OCI-LY1 (cell line): Measurements from ENCODE around the gene ZBTB7C.

ENCODE experiments used
- H2AFZ ChIP-seq: fragments of 200-600 bp; sonication (generic), shearing (Covaris generic); 2 replicates; pipeline ENCODE4 v1.6.0; 2014; ENCODE audit warnings: antibody characterized with exemption, mild to moderate bottlenecking, low read length
- H3F3A ChIP-seq: fragments of 200-600 bp; sonication (generic), shearing (Covaris generic); 2 replicates; pipeline ENCODE4 v1.6.0; 2014; ENCODE audit warnings: mild to moderate bottlenecking, antibody characterized with exemption, low read length, moderate library complexity; ENCODE audit not compliant: insufficient read depth
- H3K27ac ChIP-seq: fragments of 200-600 bp; sonication (generic); 2 replicates; pipeline ENCODE4 v1.5.1; 2014; ENCODE audit warnings: low read length, mixed run types, mild to moderate bottlenecking, low read depth; ENCODE audit not compliant: poor library complexity, severe bottlenecking
- H3K27me3 ChIP-seq: fragments of 200-600 bp; sonication (generic); 2 replicates; pipeline ENCODE4 v1.6.0; 2014; ENCODE audit warnings: antibody characterized with exemption, mild to moderate bottlenecking, low read length, moderate library complexity; ENCODE audit not compliant: insufficient read depth
- H3K36me3 ChIP-seq: fragments of 200-600 bp; sonication (generic); 2 replicates; pipeline ENCODE4 v1.6.1; 2014; ENCODE audit warnings: mild to moderate bottlenecking, antibody characterized with exemption, low read length, moderate library complexity, mixed read lengths; ENCODE audit not compliant: insufficient read depth
- H3K4me1 ChIP-seq: fragments of 200-600 bp; sonication (generic); 2 replicates; pipeline ENCODE4 v1.5.1; 2014; ENCODE audit warnings: mild to moderate bottlenecking, low read length, moderate library complexity; ENCODE audit not compliant: insufficient read depth, severe bottlenecking
- H3K4me2 ChIP-seq: fragments of 200-600 bp; sonication (generic), shearing (Covaris generic); 2 replicates; pipeline ENCODE4 v1.6.1; 2014; ENCODE audit warnings: low read length
- H3K4me3 ChIP-seq: fragments of 200-600 bp; sonication (generic); 2 replicates; pipeline ENCODE4 v1.5.1; 2014; ENCODE audit warnings: low read length, low read depth, mild to moderate bottlenecking, mixed read lengths; ENCODE audit not compliant: poor library complexity, severe bottlenecking
- H3K79me2 ChIP-seq: fragments of 200-600 bp; shearing (Covaris generic); 2 replicates; pipeline ENCODE4 v1.6.1; 2016; ENCODE audit warnings: mixed run types, low read length, mixed read lengths; ENCODE audit not compliant: insufficient read depth
- H3K9ac ChIP-seq: fragments of 200-600 bp; sonication (generic), shearing (Covaris generic); 2 replicates; pipeline ENCODE4 v1.6.1; 2014; ENCODE audit warnings: mild to moderate bottlenecking, low read length, mixed read lengths
- H3K9me2 ChIP-seq: fragments of 200-600 bp; sonication (generic), shearing (Covaris generic); 2 replicates; pipeline ENCODE4 v1.6.1; 2014; ENCODE audit warnings: low read depth, mild to moderate bottlenecking, low read length, mixed read lengths
- H3K9me3 ChIP-seq: fragments of 200-600 bp; shearing (Covaris generic); 2 replicates; pipeline ENCODE4 v1.6.1; 2014; ENCODE audit warnings: low read length, mixed read lengths
- H4K20me1 ChIP-seq: fragments of 200-600 bp; sonication (generic), shearing (Covaris generic); 2 replicates; pipeline ENCODE4 v1.6.0; 2016; ENCODE audit warnings: mild to moderate bottlenecking, low read length; ENCODE audit not compliant: insufficient read depth
- EZH2 ChIP-seq: fragments of 200-600 bp; sonication (generic), shearing (Covaris generic); IDR thresholded peaks from 2 replicates; pipeline ENCODE4 v1.8.0; 2017; ENCODE audit warnings: borderline replicate concordance, mixed run types, mild to moderate bottlenecking, antibody characterized with exemption, low read length, moderate library complexity, mixed read lengths
- TF ChIP-seq, protein P1 (sequence below): fragments of 200-600 bp; sonication (generic), shearing (Covaris generic); IDR thresholded peaks from 2 replicates; pipeline ENCODE4 v1.5.1; 2017; ENCODE audit warnings: mild to moderate bottlenecking, antibody characterized with exemption, low read length, moderate library complexity, mixed read lengths

Gene ZBTB7C

DNA sequence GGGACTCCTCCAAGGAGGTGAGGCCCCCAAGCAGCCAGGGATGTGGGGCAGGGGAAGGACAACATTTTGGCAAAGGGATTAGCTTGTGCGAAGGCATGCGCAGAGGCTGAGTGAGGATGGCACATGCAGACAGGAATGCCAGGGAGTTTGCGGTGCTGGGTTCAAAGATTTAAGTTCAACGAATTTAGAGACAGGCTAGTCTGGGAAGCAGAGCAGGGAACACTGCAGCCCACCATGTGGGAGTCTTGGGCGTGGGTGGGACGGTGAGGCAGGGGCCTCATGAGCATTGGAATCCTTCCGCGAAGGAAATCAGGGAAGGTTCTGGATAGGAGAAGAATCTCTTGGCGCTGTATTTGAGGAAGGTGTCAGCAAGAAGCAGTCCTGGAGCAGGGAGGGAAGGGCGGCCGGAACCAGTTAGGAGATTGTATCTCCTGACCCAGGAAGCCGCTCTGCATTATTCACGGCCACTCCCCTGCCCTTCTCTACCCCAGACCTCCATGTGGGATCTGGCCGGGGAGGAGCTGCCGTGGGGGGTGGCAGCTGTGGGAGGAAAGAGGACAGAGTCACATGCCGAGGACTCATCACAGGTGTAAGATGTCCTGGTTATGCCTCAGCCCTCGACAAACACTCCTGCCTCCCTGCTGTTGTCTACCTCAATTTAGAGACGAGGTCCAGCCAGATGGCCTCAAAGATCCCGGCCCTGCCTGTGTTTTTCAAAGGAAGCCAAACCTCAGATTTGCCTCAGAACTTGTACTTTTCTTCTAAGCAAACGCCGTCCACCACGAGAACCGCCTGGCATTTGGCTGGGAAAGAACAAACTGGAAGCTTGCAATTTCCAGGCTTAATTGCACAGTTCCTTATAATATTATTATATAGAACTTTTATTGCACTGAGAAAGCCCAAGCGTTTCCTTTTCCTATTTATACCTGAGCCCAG, 355.0 kb downstream of the ZBTB7C start:
- Histone ChIP-seq H3K4me1 (no peaks in the 10 kb centered on the region), H3K4me3 (no peak overlapping the region), H3K79me2 (no peaks in the 10 kb centered on the region), H3K27me3 (no peaks in the 10 kb centered on the region), H3K9ac (no peak overlapping the region), H2AFZ (no peak overlapping the region), H3K36me3 (no peaks in the 10 kb centered on the region), H3K9me2 (no peaks in the 10 kb centered on the region), H3K9me3 (no peaks in the 10 kb centered on the region), H3K27ac (no peak overlapping the region), H4K20me1 (no peaks in the 10 kb centered on the region), H3F3A (no peaks in the 10 kb centered on the region), H3K4me2 (no peak overlapping the region)
- no peak for TF ChIP-seq EZH2
- TF ChIP-seq, protein P1, sequence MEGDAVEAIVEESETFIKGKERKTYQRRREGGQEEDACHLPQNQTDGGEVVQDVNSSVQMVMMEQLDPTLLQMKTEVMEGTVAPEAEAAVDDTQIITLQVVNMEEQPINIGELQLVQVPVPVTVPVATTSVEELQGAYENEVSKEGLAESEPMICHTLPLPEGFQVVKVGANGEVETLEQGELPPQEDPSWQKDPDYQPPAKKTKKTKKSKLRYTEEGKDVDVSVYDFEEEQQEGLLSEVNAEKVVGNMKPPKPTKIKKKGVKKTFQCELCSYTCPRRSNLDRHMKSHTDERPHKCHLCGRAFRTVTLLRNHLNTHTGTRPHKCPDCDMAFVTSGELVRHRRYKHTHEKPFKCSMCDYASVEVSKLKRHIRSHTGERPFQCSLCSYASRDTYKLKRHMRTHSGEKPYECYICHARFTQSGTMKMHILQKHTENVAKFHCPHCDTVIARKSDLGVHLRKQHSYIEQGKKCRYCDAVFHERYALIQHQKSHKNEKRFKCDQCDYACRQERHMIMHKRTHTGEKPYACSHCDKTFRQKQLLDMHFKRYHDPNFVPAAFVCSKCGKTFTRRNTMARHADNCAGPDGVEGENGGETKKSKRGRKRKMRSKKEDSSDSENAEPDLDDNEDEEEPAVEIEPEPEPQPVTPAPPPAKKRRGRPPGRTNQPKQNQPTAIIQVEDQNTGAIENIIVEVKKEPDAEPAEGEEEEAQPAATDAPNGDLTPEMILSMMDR = no peak

DNA sequence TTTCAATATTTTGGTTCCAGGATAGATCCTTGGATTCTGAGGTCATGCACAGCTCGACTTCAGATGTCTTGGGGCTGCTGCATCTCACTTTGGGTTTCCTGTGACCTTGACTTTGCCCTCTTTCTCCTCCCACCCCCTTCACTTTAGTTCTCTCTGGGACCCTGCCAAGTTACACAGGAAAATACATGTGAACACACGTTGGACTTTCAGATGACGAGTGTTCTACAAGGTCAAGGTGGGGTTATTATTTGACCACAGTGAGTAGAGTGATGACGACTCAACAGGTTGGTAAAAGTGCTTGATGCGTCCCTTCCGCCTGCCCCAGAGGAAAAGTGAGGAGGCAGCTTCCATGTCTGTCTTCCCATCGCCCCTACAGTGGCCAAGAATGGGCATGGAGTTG, 356.3 kb downstream of the ZBTB7C start:
- Histone ChIP-seq H3K79me2 (no peaks in the 10 kb centered on the region), H3K4me2 (no peak overlapping the region), H2AFZ (no peak overlapping the region), H3K9ac (no peak overlapping the region), H3K27me3 (no peaks in the 10 kb centered on the region), H3K27ac (no peak overlapping the region), H3K9me3 (no peaks in the 10 kb centered on the region), H3F3A (no peaks in the 10 kb centered on the region), H4K20me1 (no peaks in the 10 kb centered on the region), H3K4me3 (no peak overlapping the region), H3K4me1 (no peaks in the 10 kb centered on the region), H3K36me3 (no peaks in the 10 kb centered on the region), H3K9me2 (no peaks in the 10 kb centered on the region)
- TF ChIP-seq EZH2 = no peak
- TF ChIP-seq, protein P1 = no peak

DNA sequence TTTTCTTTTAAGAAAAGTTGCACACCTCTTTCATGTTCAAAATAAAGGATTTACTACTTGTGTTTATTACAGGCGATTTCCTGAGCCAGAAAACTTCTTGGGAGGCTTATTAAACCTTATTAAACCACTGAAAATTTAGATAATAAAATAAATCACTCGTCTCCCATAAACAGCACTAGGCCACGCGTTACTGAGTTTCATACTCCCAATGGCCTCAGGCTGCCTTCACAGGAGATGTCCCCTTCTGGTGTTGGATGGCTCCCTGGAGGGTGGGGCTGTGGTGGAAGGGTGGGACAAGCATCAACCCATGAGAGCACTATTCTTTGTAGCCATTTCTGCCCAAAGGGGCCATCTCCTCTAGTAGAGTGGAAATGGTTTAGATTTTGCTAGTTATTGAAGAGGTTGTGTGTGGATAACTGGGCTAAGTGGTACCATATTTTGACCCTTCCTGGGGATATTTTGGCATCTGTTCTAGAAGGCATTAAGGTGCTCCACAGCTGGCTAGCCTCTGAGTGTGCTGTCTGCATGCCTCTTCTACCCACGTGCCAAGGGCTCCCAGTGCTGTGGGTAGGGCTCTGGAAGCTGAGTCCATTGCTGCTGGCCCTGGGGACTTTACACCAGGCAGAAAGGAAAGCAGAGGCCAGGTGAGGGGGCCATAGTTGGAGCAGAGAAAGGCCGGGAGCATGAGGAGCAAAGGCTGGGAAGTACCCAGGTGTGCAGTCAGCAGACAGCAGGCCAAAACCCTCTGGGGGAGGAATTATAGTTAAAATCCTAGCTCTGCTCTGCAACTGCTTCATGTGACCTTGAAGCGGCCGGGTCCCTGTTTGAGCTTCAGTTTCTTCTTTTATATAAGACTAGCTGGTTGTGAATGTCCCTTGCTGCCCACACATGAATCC, 357.0 kb downstream of the ZBTB7C start:
- Histone ChIP-seq H3K36me3 (no peaks in the 10 kb centered on the region), H3F3A (no peaks in the 10 kb centered on the region)

More for the DNA sequence above, 357.0 kb downstream of the ZBTB7C start:
- Histone ChIP-seq H2AFZ (no peak overlapping the region), H3K27ac (no peak overlapping the region), H3K4me3 (no peak overlapping the region), H3K9me3 (no peaks in the 10 kb centered on the region), H3K4me2 (no peak overlapping the region), H3K79me2 (no peaks in the 10 kb centered on the region), H3K4me1 (no peaks in the 10 kb centered on the region), H3K9ac (no peak overlapping the region), H3K9me2 (no peaks in the 10 kb centered on the region), H4K20me1 (no peaks in the 10 kb centered on the region), H3K27me3 (no peaks in the 10 kb centered on the region)
- no peak for TF ChIP-seq EZH2
